Ishikawa (cell line): ENCODE data around the gene PCP4.

Experiments
- CEBPB ChIP-seq: IDR thresholded peaks from 2 replicates; pipeline ENCODE4 v1.6.1; 2012
- CREB1 ChIP-seq: IDR thresholded peaks from 2 replicates; pipeline ENCODE4 v1.6.1; 2012; ENCODE audit warnings: low read depth
- EGR1 ChIP-seq: IDR thresholded peaks from 2 replicates; pipeline ENCODE4 v1.6.1; 2012
- EP300 ChIP-seq: IDR thresholded peaks from 2 replicates; pipeline ENCODE4 v1.6.1; 2012; ENCODE audit warnings: borderline replicate concordance
- FOXM1 ChIP-seq: IDR thresholded peaks from 2 replicates; pipeline ENCODE4 v1.6.1; 2012; ENCODE audit warnings: low read depth, borderline replicate concordance
- MAX ChIP-seq: IDR thresholded peaks from 2 replicates; pipeline ENCODE4 v1.6.1; 2012
- NFIC ChIP-seq: IDR thresholded peaks from 2 replicates; pipeline ENCODE4 v1.6.1; 2012
- RAD21 ChIP-seq: IDR thresholded peaks from 2 replicates; pipeline ENCODE4 v1.6.1; 2012; ENCODE audit warnings: low read depth
- REST ChIP-seq: IDR thresholded peaks from 2 replicates; pipeline ENCODE4 v1.6.1; 2012; ENCODE audit warnings: low read depth, mild to moderate bottlenecking
- TAF1 ChIP-seq: IDR thresholded peaks from 2 replicates; pipeline ENCODE4 v1.6.1; 2012; ENCODE audit warnings: low read depth, mild to moderate bottlenecking
- TCF12 ChIP-seq: IDR thresholded peaks from 2 replicates; pipeline ENCODE4 v1.6.1; 2012; ENCODE audit warnings: low read depth
- USF1 ChIP-seq: IDR thresholded peaks from 2 replicates; pipeline ENCODE4 v1.6.1; 2012
- YY1 ChIP-seq: IDR thresholded peaks from 2 replicates; pipeline ENCODE4 v1.6.1; 2012; ENCODE audit warnings: low read depth
- ZBTB7A ChIP-seq: IDR thresholded peaks from 2 replicates; pipeline ENCODE4 v1.6.1; 2012; ENCODE audit warnings: low read depth

- no peak for TF ChIP-seq REST
- TF ChIP-seq NFIC, result no peak
- TF ChIP-seq TCF12, result no peak
- TF ChIP-seq EGR1, result no peak
- no peak for TF ChIP-seq RAD21
- TF ChIP-seq CEBPB, result no peak
- no peak for TF ChIP-seq MAX
- no peak for TF ChIP-seq ZBTB7A
- TF ChIP-seq YY1, result no peak
- no peak for TF ChIP-seq TAF1
- no peak for TF ChIP-seq FOXM1
- no peak for TF ChIP-seq EP300
- no peak for TF ChIP-seq USF1
- no peak for TF ChIP-seq CREB1
These were observed 12.7 kb upstream of the PCP4 start for GRCh38 chr21:39854572-39854971.
